Kidney epithelial cell (primary cell): ENCODE results near the gene SLC9B2. TPM values are rescaled to one million over a fixed set of nuclear protein-coding genes. Genes with fewer than 3 reads are reported as not detected.

Experiments
- DNase-seq: peaks from one replicate; pipeline ENCODE4 v3.0.0-alpha.2; 2010; ENCODE audit warnings: low read depth
- H3K27me3 ChIP-seq: 2 replicates; pipeline ENCODE4 v1.6.0; 2011; ENCODE audit warnings: low read length; ENCODE audit not compliant: control insufficient read depth, insufficient read depth
- H3K36me3 ChIP-seq: 2 replicates; pipeline ENCODE4 v1.5.1; 2011; ENCODE audit warnings: low read length; ENCODE audit not compliant: control insufficient read depth, insufficient read depth
- H3K4me3 ChIP-seq: 2 replicates; pipeline ENCODE4 v1.5.1; 2011; ENCODE audit warnings: low read depth, mild to moderate bottlenecking, control low read depth, low read length
- CTCF ChIP-seq: IDR thresholded peaks from 2 replicates; pipeline ENCODE4 v1.5.1; 2011; ENCODE audit warnings: mild to moderate bottlenecking, moderate library complexity, low read length, control low read depth, inconsistent platforms; ENCODE audit not compliant: insufficient read depth, poor library complexity, severe bottlenecking
- total RNA-seq: library from RNA; depleted of rRNA; stranded (reverse); fragments of >200 nt; gene quantifications from 2 replicates; pipeline ENCODE4 v1.2.3, GENCODE V29; 2015

SLC9B2 gene
- total RNA-seq, 1 donor from 2014 or later: 11.8 TPM

GRCh38 chr4:103052779-103053178 lies 23.8 kb downstream of the SLC9B2 start:
- Histone ChIP-seq H3K36me3 (no peaks in the 10 kb centered on the region), H3K4me3 (no peak overlapping the region), H3K27me3 (no peaks in the 10 kb centered on the region)
- no peak for TF ChIP-seq CTCF
- DNase-seq: no peak

- DNase-seq: no peak
- TF ChIP-seq CTCF: no peak
- Histone ChIP-seq H3K36me3 (no peaks in the 10 kb centered on the region), H3K4me3 (no peak overlapping the region), H3K27me3 (no peaks in the 10 kb centered on the region)
These were observed 24.4 kb downstream of the SLC9B2 start for GRCh38 chr4:103052145-103052544.

GRCh38 chr4:103050736-103051436 lies 25.7 kb downstream of the SLC9B2 start:
- no peak for TF ChIP-seq CTCF
- Histone ChIP-seq H3K27me3 (no peaks in the 10 kb centered on the region), H3K4me3 (no peak overlapping the region), H3K36me3 (no peaks in the 10 kb centered on the region)
- DNase-seq: no peak

- no peak for DNase-seq
- Histone ChIP-seq H3K36me3 (no peaks in the 10 kb centered on the region), H3K4me3 (no peak overlapping the region), H3K27me3 (no peaks in the 10 kb centered on the region)
- peak; percentile 85 for TF ChIP-seq CTCF
These were observed 29.9 kb downstream of the SLC9B2 start for GRCh38 chr4:103046416-103047290.

- DNase-seq: no peak
- TF ChIP-seq CTCF: no peak
- no peaks in the 10 kb centered on the region for H3K36me3 ChIP-seq
- no peak overlapping the region for H3K4me3 ChIP-seq
- H3K27me3 ChIP-seq: no peaks in the 10 kb centered on the region
These were observed 32.4 kb downstream of the SLC9B2 start for GRCh38 chr4:103044183-103044582.
